ENCODE results near the gene SEMA6B. TPM values are rescaled to one million over a fixed set of nuclear protein-coding genes. Genes with fewer than 3 reads are reported as not detected.
"Not testable (repeated sequence)": the region's sequence is repeated elsewhere in the genome, so short reads cannot be mapped to it uniquely, and the experiment has no call there.

The SEMA6B gene
- total RNA-seq, 2 experiments from 2014 or later, result not detected

DNA sequence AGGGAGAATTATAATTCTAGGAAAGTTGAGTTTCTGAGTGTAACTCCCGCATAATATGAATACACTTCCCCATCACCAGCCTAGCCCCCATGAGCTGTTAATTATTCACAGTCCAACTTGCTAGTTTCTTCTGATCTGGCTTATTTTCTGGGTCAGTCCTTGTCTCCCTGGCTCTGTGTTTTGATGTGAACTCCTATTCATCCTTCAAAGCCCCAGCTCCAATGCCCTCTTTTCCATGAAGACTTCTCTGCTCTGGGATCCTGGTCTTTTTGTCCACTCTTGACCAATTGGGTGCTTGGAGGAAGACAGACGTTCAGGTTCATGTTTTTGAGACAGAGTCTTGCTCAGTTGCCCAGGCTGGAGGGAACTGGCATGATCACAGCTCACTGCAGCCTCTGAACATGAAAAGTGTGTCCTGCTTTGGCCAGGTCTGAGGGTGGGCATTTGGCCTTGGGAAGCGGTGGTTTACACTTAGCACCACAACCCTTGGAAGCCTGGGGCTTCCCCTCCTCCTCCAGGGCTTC lies 20.3 kb downstream of the SEMA6B start:
- ChIA-PET CTCF (interaction anchor here (4.0 kb wide), 1 partner anchor 15 kb away, joined by 23 read pairs; no protein-coding TSS in a partner anchor), POLR2A (no interaction called here)
- DNase-seq (no peak), ATAC-seq (no peak)
- Mint-ChIP-seq H3K4me3 (no peak overlapping the region), H3K4me1 (ENCODE audit: low read depth) (peaks cover 7% of the 10 kb centered on the region), H3K36me3 (ENCODE audit: low read depth) (peaks cover 2% of the 10 kb centered on the region), H3K27me3 (ENCODE audit: low read depth) (peaks cover 3% of the 10 kb centered on the region), H3K27ac (no peak overlapping the region), H3K9me3 (ENCODE audit: insufficient read depth) (peaks cover 3% of the 10 kb centered on the region)

DNA sequence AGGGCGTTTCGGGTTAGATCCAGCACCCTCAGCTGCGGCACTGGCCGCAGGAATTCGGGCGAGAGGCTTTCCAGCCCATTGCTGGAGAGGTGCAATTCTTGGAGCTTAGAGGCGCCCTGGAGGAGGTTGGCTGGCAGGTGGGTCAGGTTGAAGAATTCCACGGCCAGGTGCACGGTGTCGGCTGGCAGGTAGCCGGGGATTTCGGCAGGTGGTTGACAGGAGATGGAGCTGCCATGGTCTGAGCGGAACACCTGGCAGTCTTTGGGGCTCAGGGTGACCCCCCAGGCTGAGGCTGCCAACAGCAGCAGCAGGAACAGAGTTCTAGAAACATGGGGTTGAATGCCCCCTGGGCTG lies 20.9 kb downstream of the SEMA6B start:
- ChIA-PET POLR2A (no interaction called here), CTCF (interaction anchor here (4.0 kb wide), 1 partner anchor 14 kb away, joined by 23 read pairs; no protein-coding TSS in a partner anchor)
- ATAC-seq (no peak), DNase-seq (no peak)
- Mint-ChIP-seq H3K4me1 (ENCODE audit: low read depth) (peaks cover 7% of the 10 kb centered on the region), H3K27ac (no peak overlapping the region), H3K27me3 (ENCODE audit: low read depth) (peaks cover 4% of the 10 kb centered on the region), H3K4me3 (no peak overlapping the region), H3K36me3 (ENCODE audit: low read depth) (peaks cover 2% of the 10 kb centered on the region), H3K9me3 (ENCODE audit: insufficient read depth) (peaks cover 3% of the 10 kb centered on the region)

DNA sequence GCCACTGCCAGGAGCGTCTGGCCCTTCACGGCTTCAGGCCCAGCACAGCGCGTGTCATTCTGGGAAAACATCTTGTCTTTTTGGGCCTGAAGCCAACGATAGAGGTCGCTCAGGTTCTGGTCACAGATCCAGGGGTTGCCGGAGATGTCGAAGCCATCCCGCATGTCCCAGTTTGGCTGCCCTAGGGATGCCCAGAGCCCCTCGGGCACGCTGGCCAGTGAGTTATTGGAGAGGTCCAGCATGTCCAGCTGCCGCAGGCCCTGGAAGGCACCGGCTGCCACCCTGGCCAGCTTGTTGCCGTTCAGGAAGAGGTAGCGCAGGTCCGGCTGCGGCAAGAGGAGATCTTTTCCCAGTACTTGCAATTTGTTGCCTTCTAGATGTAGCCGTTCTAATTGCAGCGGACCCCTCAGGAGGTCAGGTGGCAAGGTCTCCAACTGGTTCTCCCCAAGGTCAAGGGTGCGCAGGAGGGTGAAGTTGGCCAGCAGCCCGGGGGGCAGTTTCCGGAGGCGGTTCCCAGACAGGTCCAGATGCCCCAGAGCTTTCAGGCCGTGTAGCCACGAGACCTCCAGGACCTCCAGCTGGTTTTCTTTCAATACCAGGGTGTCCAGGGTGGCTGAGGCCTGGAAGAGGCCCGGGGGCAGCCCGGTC lies 21.4 kb downstream of the SEMA6B start:
- H3K27ac Mint-ChIP-seq, result no peak overlapping the region
- H3K4me3 Mint-ChIP-seq, result no peak overlapping the region
- DNase-seq (no peak), ATAC-seq (no peak)
- CTCF ChIA-PET, result interaction anchor here (4.0 kb wide), 1 partner anchor 14 kb away, joined by 23 read pairs; no protein-coding TSS in a partner anchor
- POLR2A ChIA-PET, result no interaction called here
- H3K4me1 Mint-ChIP-seq (ENCODE audit: low read depth), result peaks cover 7% of the 10 kb centered on the region
- peaks cover 3% of the 10 kb centered on the region for H3K9me3 Mint-ChIP-seq (ENCODE audit: insufficient read depth)
- peaks cover 7% of the 10 kb centered on the region for H3K27me3 Mint-ChIP-seq (ENCODE audit: low read depth)
- peaks cover 2% of the 10 kb centered on the region for H3K36me3 Mint-ChIP-seq (ENCODE audit: low read depth)

DNA sequence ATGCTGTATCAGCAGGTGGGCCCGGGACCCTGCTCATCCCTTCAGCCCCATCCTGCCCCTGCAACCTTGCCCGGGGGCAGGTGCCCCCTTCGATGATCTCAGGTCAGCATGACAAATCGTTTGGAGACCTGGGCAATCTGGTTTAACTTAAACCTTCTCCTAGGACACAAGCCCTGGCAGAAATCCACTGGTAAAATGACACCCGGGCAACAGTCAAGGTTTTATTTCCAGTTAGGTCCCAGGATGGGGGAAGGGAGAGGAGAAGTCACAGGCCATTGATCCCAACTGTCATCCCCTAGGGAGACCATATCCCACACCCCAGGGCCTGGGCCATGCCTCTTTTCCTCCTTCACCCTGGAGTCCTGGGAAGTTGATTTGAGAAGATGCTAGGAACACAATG lies 22.7 kb downstream of the SEMA6B start:
- Mint-ChIP-seq H3K9me3 (ENCODE audit: insufficient read depth) (peaks cover 3% of the 10 kb centered on the region), H3K4me3 (no peak overlapping the region), H3K27ac (no peak overlapping the region), H3K27me3 (ENCODE audit: low read depth) (peaks cover 7% of the 10 kb centered on the region), H3K4me1 (ENCODE audit: low read depth) (peaks cover 7% of the 10 kb centered on the region), H3K36me3 (ENCODE audit: low read depth) (peaks cover 2% of the 10 kb centered on the region)
- no peak for ATAC-seq
- ChIA-PET CTCF (interaction anchor here (5.2 kb wide), 1 partner anchor 12 kb away, joined by 39 read pairs; no protein-coding TSS in a partner anchor), POLR2A (no interaction called here)
- no peak for DNase-seq

DNA sequence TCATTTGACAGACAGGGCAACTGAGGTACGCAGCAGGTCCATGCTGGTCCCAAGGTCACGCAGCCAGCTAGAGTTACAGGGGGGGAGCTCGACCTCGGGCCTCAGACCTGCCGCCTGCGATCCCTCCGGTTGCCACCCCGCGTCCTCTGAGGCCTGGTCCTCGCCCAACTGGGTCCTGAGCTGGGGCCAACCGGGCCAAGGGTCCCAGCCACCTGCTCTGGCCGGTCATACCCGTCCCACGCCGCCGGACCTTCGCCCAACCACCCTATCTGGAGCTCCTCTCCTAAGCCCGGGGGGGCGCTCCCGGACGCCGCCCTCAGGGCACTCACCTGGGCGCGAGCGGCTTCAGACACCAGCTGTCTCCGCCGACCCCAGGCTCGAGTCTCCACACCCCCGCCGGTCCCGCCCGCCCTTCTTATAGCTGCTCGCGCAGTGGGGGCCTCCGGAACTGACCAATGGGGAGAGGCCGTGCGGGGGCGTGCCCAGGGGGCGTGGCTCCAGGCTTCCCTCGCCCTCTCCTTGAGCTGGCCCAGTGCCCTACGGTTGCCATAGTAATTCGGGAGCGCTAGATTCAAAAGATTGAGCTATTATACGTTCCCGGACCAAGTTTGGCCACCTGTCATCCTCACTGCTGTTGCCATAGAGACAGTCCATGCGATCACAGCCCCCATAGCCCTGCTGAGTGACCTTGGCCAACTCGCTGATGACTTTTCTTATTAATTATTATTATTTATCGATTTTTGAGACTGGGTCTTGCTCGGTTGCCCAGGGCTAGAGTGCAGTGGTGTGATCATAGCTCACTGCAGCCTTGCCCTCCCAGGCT lies 24.4 kb downstream of the SEMA6B start, which contains the start of gene PLIN5:
PLIN5 (minus strand) TSS at position 389 of the 823 bp plus-strand sequence. CDS start 1,150 bp downstream, outside the sequence.
- no peaks in the 10 kb centered on the region for H3K9me3 Mint-ChIP-seq (ENCODE audit: insufficient read depth)
- no peak within 1 kb of the TSS for H3K27ac Mint-ChIP-seq
- peaks cover 7% of the 10 kb centered on the region for H3K27me3 Mint-ChIP-seq (ENCODE audit: low read depth)
- DNase-seq, result peak; percentile 42
- ChIA-PET CTCF (interaction anchor here (0.9 to 5.2 kb wide), 2 partner anchors 10 to 102 kb away, joined by 4 to 39 read pairs; no protein-coding TSS in a partner anchor), POLR2A (no interaction called here)
- no peaks in the 10 kb centered on the region for H3K36me3 Mint-ChIP-seq (ENCODE audit: low read depth)
- no peak within 1 kb of the TSS for H3K4me3 Mint-ChIP-seq
- peak; percentile 72 for ATAC-seq
- peaks cover 3% of the 10 kb centered on the region for H3K4me1 Mint-ChIP-seq (ENCODE audit: low read depth)

DNA sequence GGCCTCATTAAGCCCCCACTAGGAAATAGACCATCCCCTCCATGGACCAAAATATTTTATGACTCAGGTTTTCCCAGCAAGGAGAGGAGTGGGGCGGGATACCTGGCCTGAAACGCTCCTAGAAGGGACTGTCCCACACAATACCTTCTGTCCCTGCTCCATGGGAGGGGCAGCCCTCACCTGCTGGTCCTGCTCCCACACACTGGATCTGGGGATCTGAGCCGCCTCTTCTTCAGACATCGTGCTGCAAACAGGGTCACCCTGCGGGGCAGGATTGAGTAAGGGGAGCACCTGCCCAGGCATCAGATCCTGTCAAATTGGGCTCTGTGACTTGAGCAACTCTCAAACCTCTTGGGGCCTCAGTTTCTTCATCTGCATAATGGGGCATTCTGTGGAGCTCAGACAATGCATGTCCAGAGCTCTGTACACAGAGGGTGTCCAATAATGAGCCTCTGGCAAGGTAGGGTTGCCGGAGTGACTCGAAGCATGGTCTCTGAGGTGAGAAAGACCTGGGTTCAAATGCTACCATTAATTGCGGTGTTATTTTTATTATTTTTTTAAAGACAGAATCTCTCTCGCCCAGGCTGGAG lies 25.6 kb downstream of the SEMA6B start:
- Mint-ChIP-seq H3K27me3 (ENCODE audit: low read depth) (peaks cover 7% of the 10 kb centered on the region), H3K4me1 (ENCODE audit: low read depth) (no peaks in the 10 kb centered on the region), H3K36me3 (ENCODE audit: low read depth) (no peaks in the 10 kb centered on the region), H3K27ac (no peak overlapping the region), H3K4me3 (no peak overlapping the region), H3K9me3 (ENCODE audit: insufficient read depth) (no peaks in the 10 kb centered on the region)
- POLR2A ChIA-PET, result no interaction called here
- no peak for ATAC-seq
- CTCF ChIA-PET, result interaction anchor here (5.2 kb wide), 1 partner anchor 9 kb away, joined by 39 read pairs; no protein-coding TSS in a partner anchor
- DNase-seq, result no peak

DNA sequence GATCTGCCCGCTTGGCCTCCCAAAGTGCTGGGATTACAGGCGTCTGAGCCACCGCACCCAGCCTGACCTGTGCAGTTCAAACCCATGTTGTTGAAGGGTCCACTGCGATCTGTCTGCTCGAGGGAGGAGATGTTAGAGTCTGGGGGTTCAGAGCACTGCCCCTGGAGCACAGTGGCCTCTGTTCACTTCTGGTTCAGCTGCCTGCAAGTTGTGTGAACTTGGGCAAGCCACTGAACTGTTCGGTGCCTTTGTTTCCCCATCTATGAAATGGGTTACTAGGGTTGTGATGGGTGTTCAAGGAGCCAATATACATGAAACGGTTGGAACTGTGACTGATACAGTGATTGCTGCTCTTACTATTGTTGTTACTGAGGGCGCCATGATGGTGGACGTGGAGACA lies 26.1 kb downstream of the SEMA6B start:
- DNase-seq (no peak), ATAC-seq (no peak)
- ChIA-PET CTCF (interaction anchor here (5.2 kb wide), 1 partner anchor 9 kb away, joined by 39 read pairs; no protein-coding TSS in a partner anchor), POLR2A (no interaction called here)
- H3K4me3 Mint-ChIP-seq, result no peak overlapping the region
- H3K27ac Mint-ChIP-seq, result no peak overlapping the region
- no peaks in the 10 kb centered on the region for H3K9me3 Mint-ChIP-seq (ENCODE audit: insufficient read depth)
- H3K4me1 Mint-ChIP-seq (ENCODE audit: low read depth), result no peaks in the 10 kb centered on the region
- H3K36me3 Mint-ChIP-seq (ENCODE audit: low read depth), result no peaks in the 10 kb centered on the region
- H3K27me3 Mint-ChIP-seq (ENCODE audit: low read depth), result peaks cover 7% of the 10 kb centered on the region

DNA sequence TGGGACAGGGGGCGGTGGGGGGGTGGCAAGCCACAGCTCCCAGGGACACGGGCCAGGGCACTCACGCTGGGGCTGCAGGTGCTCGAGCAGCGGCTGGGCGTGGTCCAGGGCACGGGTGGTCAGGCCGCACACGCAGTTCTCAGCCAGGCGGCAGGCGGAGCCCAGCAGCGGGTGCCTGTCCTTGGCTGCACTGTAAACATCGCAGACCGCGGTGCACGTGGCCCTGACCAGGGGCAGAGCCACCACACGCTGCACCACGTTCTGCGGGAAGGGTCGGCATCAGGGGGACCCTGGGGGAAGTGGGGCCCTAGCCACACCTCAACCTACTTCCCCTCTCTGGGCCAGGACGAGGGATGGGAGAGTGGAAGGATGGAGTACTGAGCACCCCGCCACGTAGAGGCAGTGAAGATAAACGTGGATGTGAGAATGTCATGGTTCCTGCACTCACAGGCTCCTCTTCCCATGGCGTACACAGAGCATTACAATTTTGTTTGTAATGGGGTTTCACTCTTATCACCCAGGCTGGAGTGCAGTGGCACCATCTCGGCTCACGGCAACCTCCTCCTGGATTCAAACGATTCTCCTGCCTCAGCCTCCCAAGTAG lies 27.8 kb downstream of the SEMA6B start:
- no peak for ATAC-seq

DNA sequence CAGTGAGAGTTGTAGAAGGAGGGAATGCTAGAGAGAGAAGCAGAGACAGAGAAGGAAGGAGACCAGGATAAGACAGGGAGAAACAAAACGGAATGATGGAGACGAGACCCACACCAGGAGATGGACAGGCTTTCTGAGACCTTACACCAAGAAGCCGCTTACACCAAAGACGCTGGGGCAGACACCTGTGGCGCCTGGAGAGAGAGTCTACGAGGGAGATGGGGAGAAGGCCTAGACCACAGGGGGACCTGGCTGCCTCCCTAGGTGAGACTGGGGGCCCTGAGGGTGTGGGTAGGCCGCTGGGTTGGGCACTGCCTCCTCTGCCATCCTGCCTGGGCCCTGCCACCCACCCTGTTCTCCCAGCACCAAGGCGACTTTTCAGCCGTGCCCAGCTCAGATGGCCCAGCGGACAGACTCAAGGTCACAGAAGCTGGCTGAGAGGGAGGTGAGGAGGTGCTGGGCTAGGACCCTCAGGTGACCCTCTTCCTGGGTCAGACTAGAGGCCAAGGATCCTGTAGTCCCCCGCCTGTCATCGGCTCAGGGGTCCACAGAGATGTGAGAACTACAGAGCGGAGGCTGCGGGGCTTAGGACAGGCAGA lies 29.5 kb downstream of the SEMA6B start:
- H3K27ac Mint-ChIP-seq, result no peak overlapping the region
- ATAC-seq (no peak), DNase-seq (no peak)
- H3K36me3 Mint-ChIP-seq (ENCODE audit: low read depth), result no peaks in the 10 kb centered on the region
- POLR2A ChIA-PET, result no interaction called here
- H3K4me1 Mint-ChIP-seq (ENCODE audit: low read depth), result no peaks in the 10 kb centered on the region
- H3K4me3 Mint-ChIP-seq, result no peak overlapping the region
- CTCF ChIA-PET, result no interaction called here
- no peaks in the 10 kb centered on the region for H3K9me3 Mint-ChIP-seq (ENCODE audit: insufficient read depth)
- peaks cover 7% of the 10 kb centered on the region for H3K27me3 Mint-ChIP-seq (ENCODE audit: low read depth)

More for the DNA sequence above, 27.8 kb downstream of the SEMA6B start:
- H3K4me1 Mint-ChIP-seq (ENCODE audit: low read depth), result no peaks in the 10 kb centered on the region
- H3K27me3 Mint-ChIP-seq (ENCODE audit: low read depth), result peaks cover 7% of the 10 kb centered on the region
- POLR2A ChIA-PET, result no interaction called here
- H3K36me3 Mint-ChIP-seq (ENCODE audit: low read depth), result no peaks in the 10 kb centered on the region
- H3K27ac Mint-ChIP-seq, result no peak overlapping the region
- CTCF ChIA-PET, result interaction anchor here (5.2 kb wide), 1 partner anchor 7 kb away, joined by 39 read pairs; no protein-coding TSS in a partner anchor
- no peaks in the 10 kb centered on the region for H3K9me3 Mint-ChIP-seq (ENCODE audit: insufficient read depth)
- no peak for DNase-seq
- no peak overlapping the region for H3K4me3 Mint-ChIP-seq

DNA sequence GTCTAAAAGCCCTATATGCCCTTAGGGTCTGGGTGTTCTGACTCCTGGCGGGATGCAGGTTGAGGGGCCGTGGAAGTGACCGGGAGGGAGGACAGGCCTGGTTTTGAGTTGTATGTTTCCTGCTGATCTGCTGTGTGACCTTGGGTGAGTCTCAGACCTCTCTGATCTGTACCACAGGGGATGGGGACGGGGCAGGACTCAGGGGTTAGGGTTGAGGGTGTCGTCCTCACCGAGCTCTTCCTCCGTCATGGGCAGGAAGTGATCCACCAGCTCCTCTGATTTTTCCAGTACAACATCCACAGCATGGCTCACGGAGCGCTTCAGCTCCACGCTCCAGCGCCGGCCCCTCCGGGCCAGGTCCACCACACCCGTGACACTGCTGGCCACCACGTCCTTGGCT lies 30.6 kb downstream of the SEMA6B start:
- ChIA-PET CTCF (no interaction called here), POLR2A (no interaction called here)
- Mint-ChIP-seq H3K36me3 (ENCODE audit: low read depth) (no peaks in the 10 kb centered on the region), H3K27me3 (ENCODE audit: low read depth) (peaks cover 4% of the 10 kb centered on the region), H3K4me3 (no peak overlapping the region), H3K9me3 (ENCODE audit: insufficient read depth) (no peaks in the 10 kb centered on the region), H3K27ac (no peak overlapping the region), H3K4me1 (ENCODE audit: low read depth) (no peaks in the 10 kb centered on the region)
- ATAC-seq (no peak), DNase-seq (no peak)

DNA sequence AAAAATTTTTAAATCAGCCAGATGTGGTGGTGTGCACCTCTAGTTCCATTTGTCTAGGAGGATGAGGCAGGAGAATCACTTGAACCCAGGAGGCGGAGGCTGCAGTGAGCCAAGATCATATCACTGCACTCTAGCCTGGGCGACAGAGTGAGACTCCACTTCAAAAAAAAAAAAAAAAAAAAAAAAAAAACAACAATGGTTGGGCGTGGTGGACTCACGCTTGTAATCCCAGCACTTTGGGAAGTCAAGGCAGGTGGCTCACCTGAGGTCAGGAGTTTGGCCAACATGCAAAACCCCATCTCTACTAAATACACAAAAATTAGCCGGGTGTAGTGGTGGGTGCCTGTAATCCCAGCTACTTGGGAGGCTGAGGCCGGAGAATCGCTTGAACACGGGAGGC lies 32.1 kb downstream of the SEMA6B start:
- H3K4me3 Mint-ChIP-seq; POLR2A ChIA-PET; DNase-seq; H3K27me3 Mint-ChIP-seq (ENCODE audit: low read depth); H3K4me1 Mint-ChIP-seq (ENCODE audit: low read depth); ATAC-seq; H3K27ac Mint-ChIP-seq; H3K9me3 Mint-ChIP-seq (ENCODE audit: insufficient read depth); H3K36me3 Mint-ChIP-seq (ENCODE audit: low read depth): not testable (repeated sequence)
- CTCF ChIA-PET, result interaction anchor here (0.7 to 1.4 kb wide), 2 partner anchors 28 to 261 kb away, joined by 3 to 5 read pairs; no protein-coding TSS in a partner anchor

All from activated CD8-positive, alpha-beta T cell treated with anti-CD3 and anti-CD28 coated beads, Interleukin-2, amount 10 ng/mL, durations not matched to agents 7 days and 5 days (primary cell).